ENCODE results near the gene GLB1L2.
A peak's percentile ranks its signal among the peaks of the same experiment; 100 is the strongest.

Gene GLB1L2

GRCh38 chr11:134406264-134407185 lies 74.7 kb downstream of the GLB1L2 start:
- no peak for DNase-seq
- no peak for ATAC-seq

- no peak for ATAC-seq
Measured at GRCh38 chr11:134407321-134407828, 75.6 kb downstream of the GLB1L2 start.

GRCh38 chr11:134407923-134408322 lies 76.1 kb downstream of the GLB1L2 start:
- no peak for ATAC-seq
- no peak for DNase-seq

More at GRCh38 chr11:134407321-134407828, 75.6 kb downstream of the GLB1L2 start:
- no peak for DNase-seq

GRCh38 chr11:134409552-134410429 lies 78.0 kb downstream of the GLB1L2 start:
- no peak for ATAC-seq
- no peak for DNase-seq

- no peak for DNase-seq
- ATAC-seq = no peak
Measured at GRCh38 chr11:134410766-134411165, 79.0 kb downstream of the GLB1L2 start.

- peak; percentile 15 for DNase-seq
- no peak for ATAC-seq
Measured at GRCh38 chr11:134412203-134413042, 80.6 kb downstream of the GLB1L2 start, which contains the start of gene B3GAT1. Gene B3GAT1, minus strand, starts transcription at chr11:134412242. Its CDS starts 24,583 bp downstream, at chr11:134387659.

GRCh38 chr11:134413043-134413825 lies 81.4 kb downstream of the GLB1L2 start:
- DNase-seq (no peak), ATAC-seq (no peak)

- no peak for ATAC-seq
- no peak for DNase-seq
Measured at GRCh38 chr11:134413826-134414731, 82.3 kb downstream of the GLB1L2 start.

- DNase-seq (no peak), ATAC-seq (no peak)
Measured at GRCh38 chr11:134414766-134415765, 83.3 kb downstream of the GLB1L2 start.

GRCh38 chr11:134416726-134417125 lies 84.9 kb downstream of the GLB1L2 start:
- DNase-seq (no peak), ATAC-seq (no peak)

- ATAC-seq (no peak), DNase-seq (no peak)
Measured at GRCh38 chr11:134417871-134418840, 86.4 kb downstream of the GLB1L2 start.

GRCh38 chr11:134423106-134423505 lies 91.3 kb downstream of the GLB1L2 start:
- no peak for ATAC-seq
- no peak for DNase-seq

GRCh38 chr11:134425413-134425812 lies 93.6 kb downstream of the GLB1L2 start:
- DNase-seq (no peak), ATAC-seq (no peak)
